Activated CD4-positive, alpha-beta T cell treated with anti-CD3 and anti-CD28 coated beads, Interleukin-2, amount 50 U/mL, for 16 hours (primary cell): Measurements from ENCODE around the gene ADAT1.
A peak's percentile ranks its signal among the peaks of the same experiment; 100 is the strongest.

Experiments
- DNase-seq: peaks from one replicate; pipeline ENCODE4 v3.0.0-alpha.2; 2020

ADAT1 gene

DNA sequence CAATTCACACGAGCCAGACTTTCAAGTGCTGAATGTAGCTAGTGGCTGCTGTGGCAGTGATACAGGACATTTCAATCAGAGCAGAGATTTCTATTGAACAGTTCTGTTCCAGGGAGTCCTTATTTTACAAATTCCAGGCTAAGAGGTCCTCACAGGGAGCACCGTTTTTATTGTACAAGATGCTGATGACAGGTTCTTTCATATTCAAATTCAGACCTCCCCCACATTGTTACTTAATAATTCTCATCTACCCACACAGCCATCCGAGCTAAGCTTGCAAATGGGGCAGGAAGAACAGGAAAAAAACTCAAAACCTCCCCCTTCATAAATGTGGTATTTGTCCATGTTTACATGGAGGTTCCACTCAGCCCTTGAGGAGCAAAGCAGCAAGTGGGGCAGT, 47.1 kb downstream of the ADAT1 start:
- DNase-seq: no peak

DNA sequence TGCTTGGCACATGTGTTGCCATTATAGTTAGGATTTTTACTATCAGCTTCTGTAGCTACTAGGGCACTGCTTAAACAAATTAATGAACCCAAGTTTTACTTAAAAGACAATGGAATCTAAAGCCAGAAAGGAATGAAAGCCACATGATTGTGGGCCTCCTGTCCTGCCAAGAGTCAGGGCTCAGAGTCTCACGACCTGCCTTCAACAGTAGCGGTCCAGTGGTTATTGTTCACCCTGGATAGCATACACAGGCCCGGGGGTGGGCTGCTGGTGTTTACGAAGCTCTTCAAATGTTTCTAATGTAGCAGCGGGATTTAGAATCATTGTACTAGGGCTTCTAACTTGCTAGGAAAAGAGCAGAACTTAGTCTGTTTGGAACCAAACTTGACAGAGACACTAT, 49.1 kb downstream of the ADAT1 start:
- DNase-seq: no peak

DNA sequence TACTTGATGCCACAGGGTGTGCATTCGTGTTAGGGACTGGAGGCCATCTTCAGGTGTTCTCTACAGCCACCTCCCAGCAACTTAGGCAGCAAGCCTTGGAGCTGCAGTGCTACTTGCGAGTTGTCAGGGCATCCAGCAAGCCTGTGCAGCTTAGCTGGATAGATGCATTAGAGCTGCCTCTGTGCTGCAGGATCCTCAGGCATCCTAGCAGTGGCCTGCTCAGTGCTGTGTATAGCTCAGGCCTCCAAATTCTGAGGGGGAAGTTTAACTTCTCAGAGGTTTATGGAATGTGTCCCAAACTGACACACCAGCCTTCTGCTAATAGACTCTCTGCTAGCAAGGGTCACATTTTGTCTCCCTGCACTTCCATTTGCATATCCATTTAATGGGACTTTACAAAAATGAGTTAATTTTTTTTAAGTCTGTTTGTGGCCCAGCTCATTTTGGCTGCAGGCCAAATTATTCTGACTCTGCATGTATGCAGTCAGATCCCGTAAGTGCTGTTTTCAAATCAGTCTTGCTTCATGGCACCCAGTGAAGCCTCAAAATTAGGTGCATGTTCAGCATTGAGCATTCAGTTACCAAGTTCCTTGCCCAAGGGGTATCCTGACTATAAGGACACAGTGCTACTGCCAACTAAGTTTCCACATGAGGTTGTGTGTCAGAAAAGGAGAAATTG, 50.1 kb downstream of the ADAT1 start:
- no peak for DNase-seq

GRCh38 chr16:75570396-75571065, 52.5 kb downstream of the ADAT1 start:
- DNase-seq: no peak

DNA sequence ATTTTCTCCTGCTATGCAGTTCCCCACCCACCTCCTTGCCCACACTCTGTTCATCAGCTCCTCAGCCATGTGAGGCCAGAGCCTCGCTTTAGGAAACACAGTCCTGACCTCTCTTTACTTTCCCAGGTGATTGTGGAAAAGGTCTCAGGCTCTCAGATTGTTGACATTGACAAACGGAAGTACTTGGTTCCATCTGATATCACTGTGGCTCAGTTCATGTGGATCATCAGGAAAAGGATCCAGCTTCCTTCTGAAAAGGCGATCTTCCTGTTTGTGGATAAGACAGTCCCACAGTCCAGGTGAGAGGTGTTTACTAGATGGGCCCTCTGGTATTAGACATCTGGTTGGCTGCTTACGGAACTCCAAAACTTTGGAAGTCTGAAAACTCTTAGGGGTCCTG, 55.2 kb downstream of the ADAT1 start:
- DNase-seq: no peak

GRCh38 chr16:75566758-75567255, 56.3 kb downstream of the ADAT1 start:
- no peak for DNase-seq

GRCh38 chr16:75566040-75566757, 56.9 kb downstream of the ADAT1 start, which contains the start of gene GABARAPL2:
Gene GABARAPL2, plus strand, starts transcription at chr16:75566379. Its CDS starts 108 bp downstream, at chr16:75566487.
- peak; percentile 91 for DNase-seq

DNA sequence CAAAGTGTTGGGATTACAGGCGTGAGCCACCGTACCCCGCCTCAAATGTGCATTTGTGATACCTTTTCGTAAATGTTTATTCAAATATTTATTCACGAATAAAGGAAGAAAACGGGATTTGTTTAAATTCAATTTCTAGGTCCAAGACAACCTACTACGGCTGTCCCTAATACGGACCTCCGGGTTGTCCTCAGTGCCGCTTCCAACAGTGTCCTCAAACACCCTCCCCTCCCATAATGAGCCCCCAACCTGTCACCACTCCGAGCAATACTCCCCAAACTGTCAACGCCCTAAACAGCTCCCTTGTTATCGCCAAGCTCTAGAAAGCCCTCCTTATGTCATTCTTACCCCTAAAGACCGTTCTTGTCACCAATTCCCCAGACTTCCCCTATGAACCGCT, 57.4 kb downstream of the ADAT1 start:
- no peak for DNase-seq

DNA sequence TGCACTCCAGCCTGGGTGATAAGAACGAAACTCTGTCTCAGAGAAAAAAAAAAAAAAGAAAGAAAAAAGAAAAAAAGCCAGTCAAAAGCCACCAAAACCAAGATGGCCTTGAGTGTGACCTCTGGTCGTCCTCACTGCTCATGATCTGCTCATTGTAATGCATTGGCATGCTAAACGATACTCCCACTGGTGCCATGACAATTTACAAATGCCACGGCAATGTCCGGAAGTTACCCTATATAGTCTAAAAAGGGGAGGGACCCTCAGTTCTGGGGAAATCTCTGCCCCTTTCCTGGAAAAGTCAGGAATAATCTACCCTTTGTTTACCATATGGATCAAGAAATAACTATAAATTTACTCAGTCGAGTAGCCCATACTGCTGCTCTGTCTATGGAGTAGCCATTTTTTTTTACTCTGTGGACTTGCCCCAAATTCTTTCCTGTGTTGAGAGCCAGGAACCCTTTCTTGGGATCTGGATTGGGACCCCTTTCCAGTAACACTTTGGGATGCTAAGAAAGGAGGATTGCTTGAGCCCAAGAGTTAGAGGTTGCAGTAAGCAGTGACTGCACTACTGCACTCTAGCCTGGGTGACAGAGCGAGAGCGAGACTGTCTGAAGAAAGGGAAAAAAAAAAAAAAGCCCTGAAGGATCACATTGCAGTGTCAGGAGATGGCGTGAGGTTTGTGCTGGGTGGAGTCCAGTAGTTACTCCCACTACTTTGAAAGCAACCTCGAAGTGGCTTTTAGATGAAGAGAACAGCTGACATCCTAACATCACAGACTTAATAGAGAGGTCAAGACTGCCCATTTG, 63.3 kb downstream of the ADAT1 start:
- DNase-seq: no peak

- no peak for DNase-seq
Measured at GRCh38 chr16:75558846-75559401, 64.2 kb downstream of the ADAT1 start.

DNA sequence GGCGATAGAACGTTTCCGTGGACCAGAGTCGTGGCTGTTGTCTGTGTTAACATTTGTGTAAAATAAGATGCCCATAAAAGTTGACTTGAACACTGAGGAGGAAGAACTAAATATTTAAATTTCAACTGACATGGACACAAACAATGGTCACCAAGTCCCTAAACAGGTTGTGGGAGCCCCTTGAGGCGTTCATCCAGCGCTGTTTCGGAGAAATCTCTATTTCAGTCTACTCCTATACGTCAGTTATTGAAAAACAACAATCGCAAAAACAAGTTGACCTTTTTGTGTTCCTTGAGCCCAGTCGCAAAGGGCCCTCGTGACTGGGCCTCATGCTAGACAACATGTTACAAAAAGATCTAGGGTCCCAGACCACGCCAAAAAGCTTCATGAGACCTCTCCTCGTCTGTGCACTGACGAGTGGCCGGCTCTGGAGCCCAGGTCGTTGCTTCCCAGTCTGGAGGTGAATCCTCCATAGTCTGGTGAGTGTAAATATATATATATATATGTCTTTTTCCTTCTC, 66.6 kb downstream of the ADAT1 start:
- DNase-seq: no peak

DNA sequence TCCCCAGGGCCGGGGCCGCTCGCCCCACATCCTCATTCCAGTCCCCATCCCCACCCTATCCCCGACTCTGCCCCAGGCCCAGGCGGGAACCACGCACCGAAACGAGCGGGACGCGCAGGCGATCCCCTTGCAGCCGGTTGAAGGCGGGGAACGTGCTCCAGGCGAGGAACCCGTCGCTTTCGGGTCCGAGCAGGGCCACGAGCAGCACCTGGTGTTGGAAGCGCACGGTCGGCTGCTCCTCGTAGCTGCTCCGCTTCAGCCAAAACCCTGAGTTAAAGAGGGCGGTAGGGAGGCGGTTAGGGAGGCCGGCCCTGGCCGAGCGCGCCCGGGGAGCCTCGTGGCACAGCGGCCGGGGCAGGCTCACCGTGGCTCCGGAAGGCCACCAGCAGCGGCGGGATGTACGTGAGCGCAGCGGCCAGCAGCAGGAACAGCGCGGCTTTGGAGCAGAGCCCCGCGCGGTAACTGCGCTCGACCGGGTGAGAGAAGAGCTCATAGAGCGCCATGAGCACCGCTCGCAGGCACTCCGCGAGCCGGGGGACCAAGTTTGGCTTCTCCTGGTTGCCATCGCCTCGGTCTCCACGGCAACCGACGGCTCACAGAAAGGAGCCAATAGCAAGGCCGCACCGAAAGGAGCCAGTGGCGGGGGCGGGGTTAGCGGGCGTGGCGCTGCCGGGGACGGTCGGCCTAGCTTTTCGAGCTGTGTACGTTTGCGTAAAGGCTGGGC, 67.2 kb downstream of the ADAT1 start, which contains the start of gene TMEM231:
TMEM231 (minus strand) TSS at position 546 of the 724 bp plus-strand sequence; CDS start at position 503, 43 bp downstream.
- DNase-seq: peak; percentile 96

DNA sequence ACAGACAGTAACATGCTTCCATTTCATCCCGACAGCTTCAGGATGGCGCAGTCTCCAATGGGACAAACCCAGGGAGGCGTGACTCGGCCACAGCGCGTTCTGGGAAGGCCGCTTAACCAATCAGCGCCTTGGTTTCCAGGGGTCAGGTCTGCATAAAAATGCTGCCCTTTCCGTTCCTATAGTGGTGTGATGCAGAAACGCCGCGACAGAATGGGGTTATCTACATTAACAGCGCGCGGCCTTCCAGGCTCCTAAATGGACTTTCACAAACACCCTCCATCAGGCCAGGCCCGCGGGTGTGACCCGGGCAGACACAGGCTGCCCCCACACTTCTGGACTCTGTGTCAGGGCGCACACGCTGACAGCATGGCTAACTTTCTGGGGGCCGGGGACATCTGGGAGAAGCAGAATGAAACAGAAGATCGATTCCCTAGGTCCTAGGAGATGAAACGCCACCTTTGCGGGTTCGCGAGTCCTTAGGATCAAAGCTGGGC, 67.8 kb downstream of the ADAT1 start:
- peak; percentile 25 for DNase-seq

- DNase-seq: no peak
Measured at GRCh38 chr16:75552951-75553350, 70.1 kb downstream of the ADAT1 start.

- DNase-seq: peak; percentile 57
Measured at GRCh38 chr16:75550211-75550662, 72.8 kb downstream of the ADAT1 start.
